Ammon's horn (tissue), 1 donor: ENCODE results near the gene SMCO1.
A peak's percentile ranks its signal among the peaks of the same experiment; 100 is the strongest.
"Not testable (repeated sequence)": the region's sequence is repeated elsewhere in the genome, so short reads cannot be mapped to it uniquely, and the experiment has no call there.

Experiments used
- DNase-seq: peaks from one replicate; pipeline ENCODE4 v3.0.0-alpha.2; 2016; ENCODE audit warnings: low spot score

Gene SMCO1, protein sequence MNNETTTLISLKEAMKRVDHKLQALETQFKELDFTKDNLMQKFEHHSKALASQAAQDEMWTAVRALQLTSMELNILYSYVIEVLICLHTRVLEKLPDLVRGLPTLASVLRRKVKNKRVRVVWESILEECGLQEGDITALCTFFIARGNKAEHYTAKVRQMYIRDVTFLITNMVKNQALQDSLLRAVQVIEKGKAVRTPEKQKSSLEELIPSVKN

DNA sequence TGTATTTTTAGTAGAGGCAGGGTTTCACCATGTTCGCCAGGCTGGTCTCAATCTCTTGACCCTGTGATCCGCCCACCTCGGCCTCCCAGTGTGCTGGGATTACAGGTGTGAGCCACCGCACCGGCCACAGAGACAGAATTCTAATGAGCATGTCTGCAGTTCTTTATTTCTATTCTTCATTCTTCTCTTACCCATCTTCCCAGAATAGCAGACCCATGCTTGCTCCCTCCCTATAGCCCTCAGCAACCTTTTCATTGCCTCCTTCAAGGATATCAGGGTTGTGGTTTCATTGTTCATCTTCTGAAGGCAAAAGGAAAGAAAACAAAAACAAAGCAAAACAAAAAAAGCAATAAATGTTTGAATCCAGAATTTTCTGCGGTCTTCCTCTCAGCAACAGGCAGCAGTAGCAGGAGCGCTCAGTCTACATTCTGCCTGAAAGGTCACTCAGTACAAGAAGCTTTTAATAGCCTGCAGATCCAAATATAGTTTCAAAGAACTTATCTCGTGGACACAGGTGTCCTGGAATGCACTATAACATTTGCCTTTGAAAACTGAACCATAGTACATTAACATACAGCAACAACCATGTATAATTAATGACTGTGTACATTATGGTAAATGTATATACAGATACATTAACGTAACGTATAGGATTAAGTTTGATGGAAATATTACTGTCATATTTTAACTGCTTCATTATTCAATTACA is at the start of gene SMCO1:
Gene SMCO1, minus strand, starts transcription at position 434 of the 709 bp plus-strand sequence. Its CDS starts 137 bp downstream, at position 297.
- no peak for DNase-seq

DNA sequence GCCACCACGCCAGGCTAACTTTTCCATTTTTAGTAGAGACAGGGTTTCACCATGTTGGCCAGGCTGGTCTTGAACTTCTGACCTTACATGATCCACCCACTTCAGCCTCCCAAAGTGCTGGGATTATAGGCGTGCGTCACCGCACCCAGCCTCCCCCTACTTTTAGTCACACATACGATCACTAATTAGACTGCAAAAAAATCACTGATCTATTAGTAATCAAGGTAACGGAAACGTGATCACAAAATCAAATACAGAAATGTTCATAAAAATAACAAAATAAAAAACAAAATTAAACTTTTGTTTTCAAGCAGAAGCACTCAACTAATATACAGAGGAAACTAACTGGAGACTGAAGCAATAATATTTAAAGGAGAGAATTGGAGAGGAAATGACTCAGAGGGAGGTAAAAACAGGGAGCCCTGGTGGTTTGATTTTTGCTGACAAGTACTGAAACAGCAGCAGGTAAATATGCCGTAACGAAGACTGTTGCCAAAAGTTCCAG is 48.6 kb upstream of the SMCO1 start:
- DNase-seq, result no peak

DNA sequence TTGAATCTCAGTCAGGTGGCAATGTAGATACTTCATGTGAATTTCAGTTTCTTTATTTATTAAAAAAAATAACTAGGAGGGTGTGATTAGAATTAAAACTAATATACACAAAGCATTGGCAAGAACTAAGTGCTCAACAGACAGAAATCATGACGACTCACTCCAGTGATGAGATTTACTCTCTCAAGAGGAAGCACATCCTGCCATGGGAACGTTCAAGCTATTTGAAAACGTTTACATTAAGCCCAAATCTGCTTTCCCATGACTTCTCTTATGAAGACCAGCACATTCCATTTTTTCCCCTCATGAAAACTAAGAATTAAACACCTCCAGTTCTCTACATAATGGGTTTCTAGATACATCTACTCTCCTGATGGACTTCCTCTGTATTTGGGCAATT is 44.7 kb upstream of the SMCO1 start:
- no peak for DNase-seq

DNA sequence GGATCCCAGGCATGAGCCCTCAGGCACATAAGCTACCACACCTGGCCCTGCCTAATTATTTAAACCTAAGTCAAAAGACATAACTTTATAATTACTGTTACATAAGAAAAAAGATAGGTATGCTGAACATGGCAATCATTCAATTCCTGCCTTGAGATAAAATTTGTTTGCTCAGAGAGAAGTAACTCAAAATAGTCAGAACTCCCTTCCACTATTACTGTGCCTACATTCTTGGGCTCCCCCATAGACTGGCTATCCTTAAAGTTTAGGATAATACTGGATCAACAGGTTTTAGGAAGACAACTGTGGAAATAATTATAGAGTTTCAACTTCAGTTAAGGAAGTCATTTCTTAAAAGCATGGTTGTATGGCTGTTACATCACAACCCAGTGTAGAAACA is 43.3 kb upstream of the SMCO1 start:
- DNase-seq, result no peak

DNA sequence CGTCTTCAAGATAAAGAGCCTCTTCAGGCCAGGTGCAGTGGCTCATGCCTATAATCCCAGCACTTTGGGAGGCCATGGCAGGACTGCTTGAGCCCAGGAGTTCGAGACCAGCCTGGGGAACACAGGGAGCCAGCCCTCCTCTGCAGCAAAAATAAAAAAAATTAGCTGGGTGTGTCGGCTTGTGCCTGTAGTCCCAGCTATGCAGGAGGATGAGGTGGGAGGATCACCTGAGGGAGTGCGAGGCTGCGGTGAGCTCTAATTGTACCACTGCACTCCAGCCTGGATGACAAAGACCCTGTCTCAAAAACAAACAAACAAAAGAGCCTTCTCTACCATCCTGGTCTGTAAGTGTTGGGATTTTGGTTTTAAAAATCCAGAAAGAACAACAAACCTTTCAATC is 42.1 kb upstream of the SMCO1 start:
- DNase-seq, result no peak

DNA sequence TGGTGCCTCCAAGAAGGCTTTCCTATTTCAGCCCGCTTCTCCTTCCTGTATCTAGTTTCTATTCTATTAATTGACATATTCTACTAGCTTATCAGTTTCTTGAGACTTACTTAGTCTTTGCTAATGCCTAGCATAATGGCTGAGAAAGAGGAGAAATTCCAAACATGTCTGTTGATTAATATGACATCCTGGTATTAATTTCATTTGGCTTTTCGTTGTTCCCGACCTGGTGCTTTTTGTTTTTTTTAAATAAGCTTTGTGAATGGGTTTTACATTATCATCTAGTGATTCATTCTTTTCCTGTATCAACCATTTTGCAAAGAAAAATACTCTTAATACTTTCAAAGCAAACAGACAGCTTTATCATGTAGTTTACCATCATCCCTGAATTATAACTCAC is 40.1 kb upstream of the SMCO1 start:
- no peak for DNase-seq

DNA sequence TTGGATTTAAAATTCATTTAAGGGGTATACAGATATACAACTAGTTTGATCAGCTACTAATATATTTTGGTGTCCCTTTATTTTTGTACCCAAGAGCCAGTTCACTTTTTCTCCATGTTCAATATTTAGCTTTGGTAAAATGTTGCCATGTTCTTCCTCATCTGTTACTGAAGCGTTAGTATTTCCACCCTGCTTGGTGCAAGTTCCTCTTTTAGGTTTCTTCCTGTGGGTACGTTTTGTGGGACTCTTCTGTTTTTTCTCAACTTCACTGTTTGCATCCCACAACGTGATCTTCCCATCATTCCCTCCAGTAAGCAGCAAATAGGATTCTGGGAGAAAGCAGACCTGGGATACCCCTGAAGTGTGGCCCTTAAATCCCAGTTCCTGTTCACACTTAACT is 39.1 kb upstream of the SMCO1 start:
- DNase-seq, result peak; percentile 22

DNA sequence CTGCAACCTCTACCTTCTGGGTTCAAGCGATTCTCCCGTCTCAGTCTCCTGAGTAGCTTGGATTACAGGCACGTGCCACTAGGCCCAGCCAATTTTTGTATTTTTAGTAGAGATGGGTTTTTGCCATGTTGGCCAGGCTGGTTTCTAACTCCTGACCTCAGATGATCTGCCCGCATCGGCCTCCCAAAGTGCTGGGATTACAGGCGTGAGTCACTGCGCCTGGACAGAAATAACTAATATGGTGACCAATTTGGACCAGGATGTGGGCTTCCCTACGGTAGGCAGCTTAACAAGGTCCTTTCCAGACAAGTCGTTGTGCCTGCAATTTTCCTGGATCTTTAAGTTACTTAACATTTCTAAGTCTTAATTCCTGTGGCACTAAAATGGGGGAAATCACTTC is 38.4 kb upstream of the SMCO1 start:
- no peak for DNase-seq

DNA sequence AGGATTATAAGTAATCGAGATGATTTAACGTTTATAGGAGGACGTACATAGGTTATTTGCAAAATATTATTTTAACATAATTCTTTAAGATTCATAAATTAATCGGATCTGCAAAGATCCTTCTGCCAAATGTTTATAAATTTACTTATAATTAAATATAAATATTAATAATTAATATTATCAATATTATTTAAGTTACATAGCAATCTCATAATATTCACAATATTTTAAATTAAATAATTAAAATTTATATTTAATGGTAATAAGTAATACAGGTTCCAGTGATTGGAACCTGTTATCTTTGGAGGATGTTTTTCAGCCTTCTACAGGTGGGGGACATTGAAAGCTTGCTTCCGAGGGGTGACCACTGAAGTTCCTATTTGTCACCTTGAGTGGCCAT is 37.1 kb upstream of the SMCO1 start:
- no peak for DNase-seq

DNA sequence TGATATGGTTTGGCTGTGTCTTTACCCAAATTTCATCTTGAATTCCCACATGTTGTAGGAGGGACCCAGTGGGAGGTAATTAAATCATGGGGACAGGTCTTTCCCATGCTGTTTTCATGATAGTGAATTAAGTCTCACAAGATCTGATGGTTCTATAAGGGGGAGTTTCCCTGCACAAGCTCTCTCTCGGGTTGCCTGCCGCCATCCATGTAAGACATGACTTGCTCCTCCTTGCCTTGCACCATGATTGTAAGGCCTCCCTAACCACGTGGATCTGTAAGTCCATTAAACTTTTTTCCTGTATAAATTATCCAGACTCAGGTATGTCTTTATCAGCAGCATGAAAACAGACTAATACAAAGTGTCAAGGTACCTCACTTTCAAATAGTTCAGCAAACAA is 35.0 kb upstream of the SMCO1 start:
- DNase-seq, result not testable (repeated sequence)

DNA sequence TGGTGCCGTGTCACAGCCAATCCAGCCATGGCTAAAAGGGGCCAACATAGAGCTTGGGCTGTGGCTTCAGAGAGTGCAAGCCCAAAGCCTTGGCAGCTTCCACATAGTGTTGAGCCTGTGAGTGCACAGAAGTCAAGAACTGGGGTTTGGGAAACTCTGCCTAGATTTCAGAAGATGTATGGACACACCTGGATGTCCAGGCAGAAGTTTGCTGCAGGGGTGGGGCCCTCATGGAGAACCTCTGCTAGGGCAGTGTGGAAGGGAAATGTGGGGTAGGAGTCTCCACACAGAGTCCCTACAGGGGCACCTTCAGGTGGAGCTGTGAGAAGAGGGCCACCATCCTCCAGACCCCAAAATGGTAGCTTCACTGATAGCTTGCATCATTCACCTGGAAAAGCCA is 34.2 kb upstream of the SMCO1 start:
- DNase-seq, result not testable (repeated sequence)

DNA sequence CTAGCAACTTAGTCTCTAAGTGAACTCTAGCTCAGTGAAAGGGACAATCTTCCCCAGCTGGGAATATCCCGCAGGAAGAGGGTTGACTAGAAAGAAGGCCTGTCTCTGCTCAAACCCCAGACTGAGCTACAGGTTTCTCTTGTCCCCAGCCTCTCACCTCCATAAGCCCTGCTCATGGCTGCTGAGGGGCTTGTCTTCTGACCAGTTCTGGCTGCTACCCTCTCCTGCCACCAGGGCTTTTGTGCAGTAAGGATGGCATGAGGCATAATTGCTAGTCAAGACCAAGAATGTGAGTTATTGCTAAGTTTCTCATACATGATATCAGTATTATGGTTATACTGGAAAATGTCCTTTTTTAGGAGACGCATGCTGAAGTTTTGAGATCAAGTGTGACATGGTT is 31.9 kb upstream of the SMCO1 start:
- no peak for DNase-seq

DNA sequence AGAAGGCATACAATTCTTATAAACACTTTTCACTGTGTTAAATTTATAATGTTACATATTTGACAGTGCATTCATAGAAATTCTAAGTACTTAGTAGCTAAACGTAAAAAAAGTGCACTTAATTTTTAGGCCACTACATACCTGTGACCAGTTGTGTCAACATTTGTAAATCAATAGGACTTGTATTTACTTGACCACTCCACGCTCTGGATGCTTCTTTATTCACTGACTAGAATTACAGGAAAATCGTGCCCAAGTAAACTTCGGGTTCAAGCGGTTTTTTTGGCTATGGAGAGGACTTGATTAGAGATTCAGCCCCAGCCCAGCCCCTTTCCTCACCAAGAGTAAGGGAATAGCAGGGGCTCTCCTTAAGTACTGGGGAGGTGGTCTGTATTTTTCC is 31.4 kb upstream of the SMCO1 start:
- no peak for DNase-seq

DNA sequence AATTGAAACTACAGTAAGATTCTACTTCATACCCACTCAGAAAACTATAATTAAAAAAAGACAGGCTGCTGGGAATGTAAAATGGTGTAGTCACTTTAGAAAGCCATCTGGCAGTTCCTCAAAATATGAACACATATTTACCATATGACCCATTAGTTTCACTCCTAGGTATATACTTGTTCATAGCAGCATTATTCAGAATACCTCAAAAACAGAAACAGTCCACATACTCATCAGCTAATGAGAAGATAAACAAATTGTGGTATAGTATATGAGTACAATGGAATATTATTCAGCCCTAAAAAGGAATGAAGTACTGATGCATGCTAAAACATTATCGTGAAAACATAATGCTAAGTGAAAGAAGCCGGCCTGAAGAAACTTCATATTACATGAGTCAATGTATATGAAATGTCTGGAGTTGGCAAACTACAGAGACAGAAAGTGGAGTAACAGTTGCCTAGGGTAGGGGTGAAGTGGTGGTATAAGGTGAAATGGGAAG is 29.4 kb upstream of the SMCO1 start:
- DNase-seq, result no peak

DNA sequence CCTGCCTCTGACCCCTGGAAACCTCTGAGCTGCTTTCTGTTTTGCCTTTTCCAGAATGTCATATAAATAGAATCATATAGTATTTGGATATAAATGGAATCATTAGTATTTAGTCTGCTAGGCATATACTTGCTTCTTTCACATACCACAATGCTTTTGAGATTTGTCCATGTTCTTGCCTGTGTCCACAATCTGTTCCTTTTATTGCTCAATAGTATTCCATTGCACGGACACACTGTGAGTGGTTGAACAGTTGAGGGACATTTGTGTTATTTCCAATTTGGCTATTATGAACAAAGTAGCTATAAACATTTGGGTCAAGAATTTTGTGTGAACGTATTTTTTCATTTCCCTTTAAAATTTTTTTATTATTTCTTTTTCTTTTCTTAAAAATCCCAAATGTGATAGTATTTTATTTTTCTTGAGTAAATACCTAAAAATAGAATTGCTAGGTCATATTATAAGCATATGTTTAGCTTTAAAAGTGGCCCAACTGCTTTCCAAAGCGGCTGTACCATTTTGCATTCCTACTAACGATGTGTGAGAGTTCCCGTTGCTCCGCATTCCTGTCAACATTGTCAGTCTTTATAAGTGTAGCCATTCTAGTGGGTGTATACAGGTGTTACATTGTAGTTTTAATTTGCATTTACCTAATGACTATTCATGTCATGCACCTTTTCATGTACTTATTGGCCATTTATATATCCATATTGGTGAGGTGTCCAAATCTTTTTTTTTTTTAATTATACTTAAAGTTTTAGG is 26.7 kb upstream of the SMCO1 start:
- no peak for DNase-seq

DNA sequence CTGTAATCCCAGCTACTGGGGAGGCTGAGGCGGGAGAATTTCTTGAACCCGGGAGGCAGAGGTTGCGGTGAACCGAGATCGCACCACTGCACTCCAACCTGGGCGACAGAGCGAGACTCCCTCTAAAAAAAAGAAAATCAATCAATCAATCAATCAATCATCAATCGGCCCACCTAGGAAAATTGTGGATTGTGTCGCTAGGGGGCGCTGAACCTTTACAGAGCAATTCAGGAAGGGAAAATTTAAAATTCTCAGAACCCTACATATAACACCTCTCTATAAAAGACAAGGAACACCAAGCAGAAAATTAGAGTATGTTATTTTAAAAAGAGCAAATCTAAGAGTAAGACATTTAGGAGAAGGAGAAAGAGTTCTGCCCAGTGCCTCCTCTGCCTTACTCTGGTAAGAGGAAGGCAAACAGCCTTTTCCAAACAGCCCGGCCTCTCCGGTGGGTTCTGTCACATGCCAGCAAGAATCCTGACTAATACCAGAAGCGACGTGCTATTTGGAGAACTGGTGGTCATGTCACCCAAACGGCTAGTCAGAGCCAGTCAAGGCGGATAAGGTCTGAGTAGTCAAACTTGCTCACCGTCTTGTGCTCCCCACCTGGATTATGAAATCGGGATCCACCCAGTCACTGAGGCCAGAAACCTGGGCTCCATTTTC is 22.3 kb upstream of the SMCO1 start:
- peak; percentile 11 for DNase-seq

DNA sequence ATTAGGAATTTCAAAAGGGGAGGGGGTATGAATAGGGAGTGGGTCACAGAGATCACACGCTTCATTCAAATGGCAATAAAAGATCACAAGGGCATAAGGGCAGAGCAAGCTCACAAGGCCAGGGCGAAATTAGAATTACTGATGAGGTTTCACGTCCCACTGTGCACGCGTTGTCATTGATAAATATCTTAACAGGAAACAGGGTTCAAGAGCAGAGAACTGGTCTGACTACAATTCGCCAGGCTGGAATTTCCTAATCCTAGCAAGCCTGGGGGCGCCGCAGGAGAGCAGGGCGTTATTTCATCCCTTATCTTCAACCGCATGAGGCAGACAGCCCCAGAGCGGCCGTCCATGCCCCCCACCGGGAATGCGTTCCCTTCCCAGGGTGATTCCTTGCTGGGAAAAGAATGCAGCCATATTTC is 18.1 kb upstream of the SMCO1 start:
- no peak for DNase-seq

DNA sequence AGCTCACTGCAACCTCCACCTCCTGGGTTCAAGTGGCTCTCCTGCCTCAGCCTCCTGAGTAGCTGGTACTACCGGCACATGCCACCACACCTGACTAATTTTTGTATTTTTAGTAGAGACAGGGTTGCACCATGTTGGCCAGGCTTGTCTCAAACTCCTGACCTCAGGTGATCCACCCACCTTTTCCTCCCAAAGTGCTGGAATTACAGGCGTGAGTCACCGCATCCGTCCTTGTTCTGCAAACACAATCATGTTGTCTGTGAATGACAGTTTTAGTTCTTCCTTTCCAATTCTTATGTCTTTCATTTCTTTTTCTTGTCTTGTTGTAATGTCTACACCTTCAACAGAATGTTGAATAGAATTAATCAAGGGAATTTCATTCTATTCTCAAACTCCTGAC is 16.3 kb upstream of the SMCO1 start:
- DNase-seq, result no peak

DNA sequence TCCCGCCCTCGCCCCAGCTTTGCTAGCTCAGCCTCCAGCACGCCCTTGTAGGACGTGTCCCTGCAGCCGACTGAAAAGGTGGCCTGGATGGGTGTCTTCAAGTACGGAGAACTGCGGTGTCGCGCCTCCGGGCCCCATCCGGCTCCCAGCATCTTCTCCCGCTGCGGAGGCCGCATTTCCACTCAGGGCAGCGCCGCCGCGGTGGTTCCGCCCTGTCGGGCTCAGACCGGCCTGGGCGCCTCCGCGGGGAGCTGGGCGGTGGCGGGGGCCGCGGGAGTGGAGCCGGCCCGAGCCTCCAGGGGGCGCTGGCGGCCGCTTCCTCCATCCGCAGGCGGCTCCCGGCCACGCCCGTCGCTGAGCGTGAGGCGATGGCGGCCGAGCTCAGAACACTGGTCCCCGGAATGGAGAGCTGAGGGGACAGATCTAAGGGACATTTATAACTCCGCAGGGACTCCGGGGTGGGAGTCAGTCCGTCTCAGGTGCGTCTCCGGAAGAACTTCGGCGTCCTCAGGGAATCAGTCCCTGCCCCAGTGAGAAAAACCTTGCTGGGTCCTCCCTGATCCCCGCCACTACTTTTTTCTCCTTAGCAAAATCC is 13.6 kb upstream of the SMCO1 start:
- DNase-seq, result peak; percentile 39

DNA sequence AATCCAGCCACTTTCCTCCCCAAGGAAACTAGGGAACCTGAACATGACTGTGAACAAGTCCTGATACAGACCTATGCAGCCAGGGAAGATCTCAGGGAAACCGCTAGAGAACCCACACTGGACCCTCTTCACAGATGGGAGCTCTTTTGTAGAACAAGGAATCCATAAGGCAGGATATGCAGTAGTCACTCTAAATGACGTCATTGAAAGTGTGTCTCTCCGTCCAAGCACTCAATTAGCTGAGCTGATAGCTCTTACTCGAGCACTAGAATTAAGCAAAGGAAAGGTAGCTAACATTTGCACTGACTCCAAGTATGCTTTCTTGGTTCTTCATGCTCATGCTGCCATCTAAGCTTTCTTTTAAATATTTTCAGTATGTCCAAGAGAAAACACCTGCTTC is 10.0 kb upstream of the SMCO1 start:
- no peak for DNase-seq

DNA sequence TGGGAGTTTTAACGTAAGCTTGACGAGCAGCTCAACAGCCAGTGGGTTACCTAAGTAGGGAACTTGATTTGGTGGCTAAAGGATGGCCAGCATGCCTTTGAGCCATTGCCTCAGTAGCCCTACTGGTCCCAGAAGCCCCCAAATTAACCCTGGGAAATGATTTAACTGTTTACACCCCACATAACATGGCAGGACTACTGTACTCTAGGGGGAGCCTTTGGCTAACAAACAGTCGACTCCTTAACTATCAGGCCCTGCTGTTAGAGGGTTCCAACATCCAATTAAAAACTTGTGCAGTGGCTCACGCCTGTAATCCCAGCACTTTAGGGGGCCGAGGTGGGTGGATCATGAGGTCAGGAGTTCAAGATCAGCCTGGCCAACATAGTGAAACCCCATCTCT is 9.4 kb upstream of the SMCO1 start:
- no peak for DNase-seq

DNA sequence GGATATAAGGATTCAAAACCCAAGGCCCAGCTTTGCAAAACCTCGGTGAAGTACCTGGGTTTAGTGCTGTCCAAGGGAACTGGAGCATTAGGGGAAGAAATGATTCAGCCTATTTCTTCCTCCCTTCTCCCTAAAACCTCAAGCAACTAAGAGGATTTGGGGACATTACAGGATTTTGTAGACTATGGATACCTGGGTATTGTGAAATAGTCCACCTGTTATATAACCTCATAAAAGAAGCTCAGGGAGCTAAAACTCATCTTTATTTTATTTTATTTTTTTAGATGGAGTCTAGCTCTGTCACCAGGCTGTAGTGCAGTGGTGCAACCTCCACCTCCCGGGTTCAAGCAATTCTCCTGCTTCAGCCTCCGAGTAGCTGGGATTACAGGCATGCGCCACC is 8.7 kb upstream of the SMCO1 start:
- no peak for DNase-seq
